CD14-positive monocyte (primary cell): Measurements from ENCODE around the gene KIAA0513. TPM values are rescaled to one million over a fixed set of nuclear protein-coding genes. Genes with fewer than 3 reads are reported as not detected.

ENCODE experiments used
- DNase-seq, 3 donors: peaks; one replicate each; pipeline ENCODE4 v3.0.0-alpha.2; 2011 to 2022
- H2AFZ ChIP-seq: 2 replicates; pipeline ENCODE4 v1.6.0; 2012; ENCODE audit warnings: mild to moderate bottlenecking, low read depth, low read length, inconsistent platforms; ENCODE audit not compliant: insufficient read depth, poor library complexity, severe bottlenecking
- H3K27ac ChIP-seq, 2 donors: 1 replicate in 1 of 2; 2 replicates in 1 of 2; pipeline ENCODE4 v1.5.1; 2012 to 2013; ENCODE audit warnings: low read length in 2 of 2, control low read depth in 1 of 2, inconsistent platforms in 1 of 2, low read depth in 1 of 2, mild to moderate bottlenecking in 1 of 2
- H3K27me3 ChIP-seq, 2 donors: one replicate each; pipeline versions ENCODE4 v1.6.0 to v1.6.1; 2011 to 2013; ENCODE audit warnings: low read length in 2 of 2; ENCODE audit not compliant: control insufficient read depth in 2 of 2, insufficient read depth in 2 of 2
- H3K36me3 ChIP-seq, 2 donors: replicated peaks in 1 of 2; 1 replicate in 1 of 2; 2 replicates in 1 of 2; pipeline versions ENCODE4 v1.5.1 to v1.6.1; 2012 to 2013; ENCODE audit warnings: low read length in 2 of 2, control low read depth in 1 of 2, inconsistent platforms in 1 of 2, mild to moderate bottlenecking in 1 of 2; ENCODE audit not compliant: insufficient read depth in 2 of 2, control insufficient read depth in 1 of 2
- H3K4me1 ChIP-seq, 2 donors: 1 replicate in 1 of 2; 2 replicates in 1 of 2; pipeline versions ENCODE4 v1.5.1 to v1.6.1; 2012 to 2013; ENCODE audit warnings: low read length in 2 of 2, control low read depth in 1 of 2, inconsistent platforms in 1 of 2, mild to moderate bottlenecking in 1 of 2, moderate library complexity in 1 of 2; ENCODE audit not compliant: insufficient read depth in 2 of 2, control insufficient read depth in 1 of 2
- H3K4me2 ChIP-seq: replicated peaks from 2 replicates; pipeline ENCODE3; 2012; ENCODE audit warnings: low read length, moderate library complexity, mild to moderate bottlenecking; ENCODE audit not compliant: poor library complexity, severe bottlenecking; ENCODE audit errors: extremely low read depth
- H3K4me3 ChIP-seq, 3 experiments: fragments of 200-600 bp in 1 of 3; sonication (generic) in 1 of 3; replicated peaks in 1 of 3; 1 replicate in 2 of 3; 2 replicates in 1 of 3; pipeline ENCODE4 v1.5.1; 2011 to 2013; ENCODE audit warnings: low read length in 3 of 3, mild to moderate bottlenecking in 3 of 3, control low read depth in 2 of 3, low read depth in 2 of 3, inconsistent platforms in 1 of 3, moderate library complexity in 1 of 3
- H3K79me2 ChIP-seq: 2 replicates; pipeline ENCODE4 v1.6.0; 2012; ENCODE audit warnings: mild to moderate bottlenecking, control low read depth, inconsistent platforms, low read length, moderate library complexity; ENCODE audit not compliant: insufficient read depth
- H3K9ac ChIP-seq: 2 replicates; pipeline ENCODE4 v1.6.0; 2017; ENCODE audit warnings: low read length, mild to moderate bottlenecking; ENCODE audit not compliant: insufficient read depth, poor library complexity, severe bottlenecking
- H3K9me3 ChIP-seq, 2 donors: replicated peaks in 1 of 2; 1 replicate in 1 of 2; 2 replicates in 1 of 2; pipeline versions ENCODE4 v1.5.1 to v1.6.1; 2012 to 2013; ENCODE audit warnings: low read length in 2 of 2, control low read depth in 1 of 2; ENCODE audit not compliant: control insufficient read depth in 1 of 2, insufficient read depth in 1 of 2
- H4K20me1 ChIP-seq: 2 replicates; pipeline ENCODE4 v1.6.0; 2012; ENCODE audit warnings: mild to moderate bottlenecking, low read length, control low read depth, moderate library complexity; ENCODE audit not compliant: insufficient read depth
- H3K27ac Mint-ChIP-seq, 7 donors: one replicate each; pipeline ENCODE4 v1.8.0; 2020; ENCODE audit warnings: mild to moderate bottlenecking in 7 of 7, mixed read lengths in 7 of 7, moderate library complexity in 6 of 7, inconsistent platforms in 2 of 7
- H3K27me3 Mint-ChIP-seq, 3 donors: one replicate each; pipeline ENCODE4 v1.8.0; 2021 to 2022; ENCODE audit warnings: low read depth in 3 of 3, mild to moderate bottlenecking in 3 of 3, mixed read lengths in 3 of 3, moderate library complexity in 3 of 3, inconsistent platforms in 1 of 3
- H3K36me3 Mint-ChIP-seq, 2 donors: one replicate each; pipeline ENCODE4 v1.8.0; 2020; ENCODE audit warnings: mixed read lengths in 2 of 2, inconsistent platforms in 1 of 2, mild to moderate bottlenecking in 1 of 2
- H3K4me1 Mint-ChIP-seq: one replicate; pipeline ENCODE4 v1.8.0; 2020; ENCODE audit warnings: mild to moderate bottlenecking, mixed read lengths
- H3K4me3 Mint-ChIP-seq, 2 donors: one replicate each; pipeline ENCODE4 v1.8.0; 2020; ENCODE audit warnings: mild to moderate bottlenecking in 2 of 2, mixed read lengths in 2 of 2, moderate library complexity in 1 of 2
- H3K9me3 Mint-ChIP-seq, 7 donors: one replicate each; pipeline ENCODE4 v1.8.0; 2020 to 2022; ENCODE audit warnings: mixed read lengths in 7 of 7, mild to moderate bottlenecking in 6 of 7, moderate library complexity in 6 of 7, inconsistent platforms in 2 of 7
- WGBS: methylation state at CpG from one replicate; pipeline ENCODE4 v1.1.5; 2013; ENCODE audit warnings: missing lambda C conversion rate; ENCODE audit not compliant: insufficient coverage; 5-methylcytosine and 5-hydroxymethylcytosine counted together
- intact Hi-C, 2 donors: fragments of 100-400 bp; cut with micrococcal nuclease; formaldehyde crosslinking; loops; one replicate each; pipeline versions ENCODE4 v1.15.0 to v1.15.1; 2023
- polyA plus RNA-seq, 3 donors: library from polyadenylated mRNA; depleted of rRNA in 1 of 3; unstranded in 2 of 3; stranded (reverse) in 1 of 3; fragments of 300-500 nt in 2 of 3; fragments of >200 nt in 1 of 3; fragmentation: Illumina TruSeq in 2 of 3; gene quantifications; 1 replicate in 2 of 3; 2 replicates in 1 of 3; pipeline ENCODE4 v1.2.3, GENCODE V29; 2012 to 2021
- TF ChIP-seq, protein P1 (sequence below): fragments of 200-600 bp; IDR thresholded peaks from one replicate; pipeline ENCODE4 v1.8.0; 2022; ENCODE audit warnings: antibody characterized with exemption, mild to moderate bottlenecking

Gene KIAA0513
- polyA plus RNA-seq, 3 donors: 21.4 to 77.5 (median 32.7) TPM

DNA sequence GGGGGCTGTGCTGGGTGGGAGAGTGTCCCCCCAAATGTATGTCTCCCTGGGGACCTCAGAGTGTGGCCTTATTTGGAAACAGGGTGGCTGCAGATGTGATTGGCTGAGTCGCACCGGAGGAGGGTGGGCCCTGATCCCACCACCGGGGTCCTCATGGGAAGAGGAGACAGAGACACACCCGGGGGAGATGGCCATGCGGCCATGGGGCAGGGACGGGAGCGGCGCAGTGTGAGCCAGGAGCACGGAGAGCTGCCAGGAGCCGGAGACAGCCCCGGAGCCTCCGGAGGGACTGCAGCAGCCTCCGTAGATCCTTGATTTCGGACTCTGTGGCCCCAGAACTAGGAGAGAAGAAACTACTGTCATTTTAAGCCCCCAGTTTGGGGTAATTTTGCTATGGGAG lies 86.3 kb downstream of the KIAA0513 start:
- Histone ChIP-seq H3K27me3 (no peaks in the 10 kb centered on the region), H2AFZ (no peak overlapping the region), H3K4me3 (no peak overlapping the region), H3K27ac (no peak overlapping the region), H3K4me1 (peaks cover 7 to 20% of the 10 kb centered on the region in 2 donors), H3K4me2 (no peak overlapping the region), H3K36me3 (no peaks in the 10 kb centered on the region), H3K9me3 (no peaks in the 10 kb centered on the region), H3K9ac (no peak overlapping the region), H4K20me1 (no peaks in the 10 kb centered on the region), H3K79me2 (no peaks in the 10 kb centered on the region)
- H3K27me3 Mint-ChIP-seq: peaks cover 2 to 3% (median 3%) of the 10 kb centered on the region in 3 donors
- intact Hi-C loops: no loop called here
- TF ChIP-seq, protein P1, sequence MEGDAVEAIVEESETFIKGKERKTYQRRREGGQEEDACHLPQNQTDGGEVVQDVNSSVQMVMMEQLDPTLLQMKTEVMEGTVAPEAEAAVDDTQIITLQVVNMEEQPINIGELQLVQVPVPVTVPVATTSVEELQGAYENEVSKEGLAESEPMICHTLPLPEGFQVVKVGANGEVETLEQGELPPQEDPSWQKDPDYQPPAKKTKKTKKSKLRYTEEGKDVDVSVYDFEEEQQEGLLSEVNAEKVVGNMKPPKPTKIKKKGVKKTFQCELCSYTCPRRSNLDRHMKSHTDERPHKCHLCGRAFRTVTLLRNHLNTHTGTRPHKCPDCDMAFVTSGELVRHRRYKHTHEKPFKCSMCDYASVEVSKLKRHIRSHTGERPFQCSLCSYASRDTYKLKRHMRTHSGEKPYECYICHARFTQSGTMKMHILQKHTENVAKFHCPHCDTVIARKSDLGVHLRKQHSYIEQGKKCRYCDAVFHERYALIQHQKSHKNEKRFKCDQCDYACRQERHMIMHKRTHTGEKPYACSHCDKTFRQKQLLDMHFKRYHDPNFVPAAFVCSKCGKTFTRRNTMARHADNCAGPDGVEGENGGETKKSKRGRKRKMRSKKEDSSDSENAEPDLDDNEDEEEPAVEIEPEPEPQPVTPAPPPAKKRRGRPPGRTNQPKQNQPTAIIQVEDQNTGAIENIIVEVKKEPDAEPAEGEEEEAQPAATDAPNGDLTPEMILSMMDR: no peak
- DNase-seq: no peak
- H3K9me3 Mint-ChIP-seq: peaks cover 0 to 3% (median 0%) of the 10 kb centered on the region in 7 donors
- H3K4me1 Mint-ChIP-seq: peaks cover 14% of the 10 kb centered on the region
- peak overlapping the region in 1 of 7 donors; percentile 1 for H3K27ac Mint-ChIP-seq
- no peaks in the 10 kb centered on the region for H3K36me3 Mint-ChIP-seq
- WGBS: 94% methylated on average over 11 of the region's 14 CpGs
- H3K4me3 Mint-ChIP-seq: no peak overlapping the region

DNA sequence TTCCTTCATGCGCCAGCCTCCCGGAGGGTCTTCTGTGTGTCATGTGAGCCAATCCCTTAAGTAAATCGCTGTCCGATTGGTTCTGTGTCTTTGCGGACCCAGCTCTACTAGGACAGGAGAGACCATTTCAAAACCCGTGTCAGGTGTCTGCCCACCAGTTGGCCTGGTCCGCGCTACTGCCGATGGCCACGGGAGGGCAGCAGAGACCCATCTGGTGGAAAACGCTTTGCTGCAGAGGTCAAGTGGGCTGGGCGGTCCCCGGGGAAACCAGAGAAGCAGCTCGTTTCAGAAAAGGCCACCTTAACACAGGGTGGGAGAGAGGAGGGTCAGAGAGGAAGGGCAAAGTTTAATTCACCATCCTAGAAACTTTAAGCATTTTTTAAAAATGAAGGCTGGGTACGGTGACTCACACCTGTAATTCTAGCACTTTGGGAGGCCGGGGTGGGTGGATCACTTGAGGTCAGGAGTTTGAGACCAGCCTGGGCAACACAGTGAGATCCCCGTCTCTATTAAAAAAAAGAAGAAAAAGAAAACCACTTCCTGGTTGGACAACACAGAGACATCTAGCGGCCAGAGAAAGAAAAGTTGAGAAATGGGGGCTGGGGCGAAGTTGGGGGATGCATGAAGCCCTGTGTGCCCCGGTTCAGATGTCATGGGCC lies 87.4 kb downstream of the KIAA0513 start:
- Mint-ChIP-seq H3K27me3 (peaks cover 2 to 5% (median 3%) of the 10 kb centered on the region in 3 donors), H3K4me1 (peaks cover 14% of the 10 kb centered on the region), H3K27ac (peak overlapping the region; percentile 91 to 97 (median 95)), H3K9me3 (peaks cover 0 to 3% (median 0%) of the 10 kb centered on the region in 7 donors), H3K4me3 (peak overlapping the region; percentile 75 to 91), H3K36me3 (no peaks in the 10 kb centered on the region)
- Histone ChIP-seq H3K79me2 (no peaks in the 10 kb centered on the region), H2AFZ (peak overlapping the region; percentile 11), H3K4me2 (peak overlapping the region; percentile 73), H4K20me1 (no peaks in the 10 kb centered on the region), H3K27me3 (no peaks in the 10 kb centered on the region), H3K27ac (peak overlapping the region; percentile 46 to 73), H3K9ac (peak overlapping the region; percentile 12), H3K36me3 (no peaks in the 10 kb centered on the region), H3K9me3 (no peaks in the 10 kb centered on the region), H3K4me1 (peaks cover 7 to 20% of the 10 kb centered on the region in 2 donors), H3K4me3 (peak overlapping the region in 2 of 3 experiments; percentile 14 to 63)
- 0% methylated on average over 9 of the region's 20 CpGs for WGBS
- DNase-seq: peak; percentile 78 to 80 (median 80)
- intact Hi-C loops: loop anchor here in 1 of 2 donors (5.0 kb wide), 2 partner anchors 42 to 132 kb away; no protein-coding TSS in a partner anchor
- TF ChIP-seq, protein P1: peak; percentile 89
